Measurements from ENCODE around the gene KCNQ5.

- TF ChIP-seq CTCF (IDR thresholded peaks at IDR 0.05) = no peak
- no peak for TF ChIP-seq EZH2 (IDR thresholded peaks at IDR 0.05)
These were observed 552.8 kb downstream of the KCNQ5 start for GRCh38 chr6:73174646-73175045.
